Natural killer cell (primary cell): ENCODE measurements around the gene AGPAT1. TPM values are rescaled to one million over a fixed set of nuclear protein-coding genes. Genes with fewer than 3 reads are reported as not detected.
"Not testable (repeated sequence)": the region's sequence is repeated elsewhere in the genome, so short reads cannot be mapped to it uniquely, and the experiment has no call there.

Experiments used
- ATAC-seq, 3 donors: fragments of 150-1000 bp in 2 of 3; fragments of 200-7000 bp in 1 of 3; cut with Tn5 transposase; 1 replicate in 1 of 3; 2 replicates in 2 of 3; pipeline ENCODE4 v1.10.0; 2021; ENCODE audit warnings: mild to moderate bottlenecking in 2 of 3, moderate library complexity in 2 of 3
- DNase-seq, 2 donors: peaks; one replicate each; pipeline versions ENCODE4 v3.0.0 to v3.0.0-alpha.2; 2013 to 2021; ENCODE audit warnings: mixed read lengths in 1 of 2
- H3K27ac ChIP-seq: one replicate; pipeline ENCODE4 v1.5.1; 2013; ENCODE audit warnings: mild to moderate bottlenecking, low read length
- H3K27me3 ChIP-seq: one replicate; pipeline ENCODE4 v1.6.1; 2013; ENCODE audit warnings: low read length; ENCODE audit not compliant: control insufficient read depth, insufficient read depth
- H3K36me3 ChIP-seq: one replicate; pipeline ENCODE4 v1.6.1; 2013; ENCODE audit warnings: low read length; ENCODE audit not compliant: control insufficient read depth, insufficient read depth
- H3K4me1 ChIP-seq: one replicate; pipeline ENCODE4 v1.6.1; 2013; ENCODE audit warnings: low read length; ENCODE audit not compliant: control insufficient read depth, insufficient read depth
- H3K4me3 ChIP-seq: one replicate; pipeline ENCODE4 v1.5.1; 2013; ENCODE audit warnings: low read length
- H3K9me3 ChIP-seq: one replicate; pipeline ENCODE4 v1.6.1; 2013; ENCODE audit warnings: low read length; ENCODE audit not compliant: control insufficient read depth, insufficient read depth
- H3K27ac Mint-ChIP-seq, 2 donors: one replicate each; pipeline ENCODE4 v1.8.0; 2022; ENCODE audit warnings: mild to moderate bottlenecking in 2 of 2, mixed read lengths in 2 of 2, moderate library complexity in 1 of 2
- H3K27me3 Mint-ChIP-seq, 2 donors: one replicate each; pipeline ENCODE4 v1.8.0; 2022; ENCODE audit warnings: low read depth in 2 of 2, mixed read lengths in 2 of 2
- H3K36me3 Mint-ChIP-seq: one replicate; pipeline ENCODE4 v1.8.0; 2022; ENCODE audit warnings: mixed read lengths
- H3K4me1 Mint-ChIP-seq, 2 donors: one replicate each; pipeline ENCODE4 v1.8.0; 2022; ENCODE audit warnings: mixed read lengths in 2 of 2
- H3K4me3 Mint-ChIP-seq: one replicate; pipeline ENCODE4 v1.8.0; 2022; ENCODE audit warnings: mild to moderate bottlenecking, moderate library complexity, mixed read lengths
- H3K9me3 Mint-ChIP-seq, 2 donors: one replicate each; pipeline ENCODE4 v1.8.0; 2022; ENCODE audit warnings: mixed read lengths in 2 of 2
- WGBS: methylation state at CpG from one replicate; pipeline ENCODE4 v1.1.7; 2013; ENCODE audit warnings: missing lambda C conversion rate; ENCODE audit not compliant: insufficient coverage; 5-methylcytosine and 5-hydroxymethylcytosine counted together
- intact Hi-C: fragments of 100-400 bp; cut with micrococcal nuclease; formaldehyde crosslinking; loops from one replicate; pipeline ENCODE4 v1.14.2; 2022
- total RNA-seq, 4 donors: library from RNA; stranded (reverse); fragments of 120-200 nt in 1 of 4; gene quantifications; one replicate each; pipeline versions ENCODE4 v1.2.3 to v1.2.4, GENCODE V29; 2013 to 2022
- TF ChIP-seq, protein P1 (sequence below): fragments of 200-600 bp; IDR thresholded peaks from one replicate; pipeline ENCODE4 v1.8.0; 2022; ENCODE audit warnings: antibody characterized with exemption

AGPAT1 gene
- total RNA-seq, 3 donors from 2014 or later (not counting 1 experiment from before 2014, with no cell fraction given) = 29.5 to 31.9 (median 31.2) TPM

DNA sequence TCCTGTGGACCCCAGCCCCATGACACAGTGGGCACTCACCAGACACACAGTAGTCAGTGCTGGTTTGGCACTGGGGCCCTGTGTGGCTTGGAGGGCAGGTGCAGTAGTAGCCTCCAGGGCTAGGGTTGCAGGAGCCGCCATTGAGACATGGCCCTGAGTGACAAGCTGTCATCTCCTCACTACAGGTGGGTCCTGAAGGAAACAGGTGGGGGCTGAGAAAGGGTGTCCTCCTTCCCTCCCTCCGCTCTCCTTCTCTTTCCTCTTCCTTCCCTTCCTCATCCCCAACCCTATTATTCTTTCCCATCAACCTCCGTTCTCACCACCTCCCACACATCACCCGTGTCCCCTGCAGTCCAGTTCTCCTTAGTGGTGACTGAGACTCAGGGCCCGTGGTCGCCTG lies 37.8 kb upstream of the AGPAT1 start:
- 89% methylated on average over 6 of the region's 6 CpGs for WGBS
- no peak overlapping the region for H3K4me3 Mint-ChIP-seq
- DNase-seq = no peak
- H3K27ac Mint-ChIP-seq = no peak overlapping the region
- H3K9me3 Mint-ChIP-seq = no peaks in the 10 kb centered on the region
- intact Hi-C loops = no loop called here
- Histone ChIP-seq H3K9me3 (no peaks in the 10 kb centered on the region), H3K36me3 (no peaks in the 10 kb centered on the region), H3K4me3 (no peak overlapping the region), H3K4me1 (no peaks in the 10 kb centered on the region), H3K27ac (no peak overlapping the region), H3K27me3 (no peaks in the 10 kb centered on the region)
- no peaks in the 10 kb centered on the region for H3K36me3 Mint-ChIP-seq
- no peak for ATAC-seq
- TF ChIP-seq, protein P1, sequence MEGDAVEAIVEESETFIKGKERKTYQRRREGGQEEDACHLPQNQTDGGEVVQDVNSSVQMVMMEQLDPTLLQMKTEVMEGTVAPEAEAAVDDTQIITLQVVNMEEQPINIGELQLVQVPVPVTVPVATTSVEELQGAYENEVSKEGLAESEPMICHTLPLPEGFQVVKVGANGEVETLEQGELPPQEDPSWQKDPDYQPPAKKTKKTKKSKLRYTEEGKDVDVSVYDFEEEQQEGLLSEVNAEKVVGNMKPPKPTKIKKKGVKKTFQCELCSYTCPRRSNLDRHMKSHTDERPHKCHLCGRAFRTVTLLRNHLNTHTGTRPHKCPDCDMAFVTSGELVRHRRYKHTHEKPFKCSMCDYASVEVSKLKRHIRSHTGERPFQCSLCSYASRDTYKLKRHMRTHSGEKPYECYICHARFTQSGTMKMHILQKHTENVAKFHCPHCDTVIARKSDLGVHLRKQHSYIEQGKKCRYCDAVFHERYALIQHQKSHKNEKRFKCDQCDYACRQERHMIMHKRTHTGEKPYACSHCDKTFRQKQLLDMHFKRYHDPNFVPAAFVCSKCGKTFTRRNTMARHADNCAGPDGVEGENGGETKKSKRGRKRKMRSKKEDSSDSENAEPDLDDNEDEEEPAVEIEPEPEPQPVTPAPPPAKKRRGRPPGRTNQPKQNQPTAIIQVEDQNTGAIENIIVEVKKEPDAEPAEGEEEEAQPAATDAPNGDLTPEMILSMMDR = no peak
- H3K4me1 Mint-ChIP-seq = no peaks in the 10 kb centered on the region
- no peaks in the 10 kb centered on the region for H3K27me3 Mint-ChIP-seq

DNA sequence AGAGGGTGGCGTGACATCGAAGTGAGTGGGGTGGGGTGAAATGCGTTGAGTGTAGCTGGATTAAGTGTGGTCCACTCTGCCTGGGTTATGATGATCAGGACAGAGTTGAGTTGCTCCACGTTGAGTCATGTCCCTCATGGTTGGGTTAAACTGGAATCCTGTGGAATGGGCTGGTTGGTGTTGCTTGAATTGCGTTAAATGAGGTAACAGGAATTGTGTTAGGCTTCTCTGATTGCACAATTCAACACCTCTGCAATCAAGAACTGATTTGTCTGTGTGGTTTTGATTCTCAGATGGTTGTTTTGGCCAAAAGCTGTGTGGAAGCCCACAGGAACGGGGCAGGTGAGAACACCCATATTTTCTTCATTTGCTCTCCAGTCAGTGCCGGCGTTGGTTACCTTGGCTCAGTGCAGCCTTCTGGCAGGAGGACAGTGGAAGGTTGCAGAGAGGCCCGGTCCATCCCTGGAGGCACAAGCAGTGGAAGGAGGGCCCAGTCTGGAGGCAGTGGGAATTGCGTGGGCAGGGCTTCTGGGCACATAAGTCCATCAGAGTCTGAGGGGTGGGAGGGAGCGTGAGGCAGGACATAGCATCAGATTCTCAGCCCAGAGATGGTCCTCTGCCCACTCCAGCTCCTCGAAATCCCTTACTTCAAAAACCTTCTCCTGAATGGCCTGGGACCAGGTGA lies 36.3 kb upstream of the AGPAT1 start:
- no peaks in the 10 kb centered on the region for H3K9me3 Mint-ChIP-seq
- 85% methylated on average over 12 of the region's 12 CpGs for WGBS
- Histone ChIP-seq H3K4me1 (no peaks in the 10 kb centered on the region), H3K36me3 (no peaks in the 10 kb centered on the region), H3K27ac (no peak overlapping the region), H3K9me3 (no peaks in the 10 kb centered on the region), H3K27me3 (no peaks in the 10 kb centered on the region), H3K4me3 (no peak overlapping the region)
- no peak for ATAC-seq
- H3K4me3 Mint-ChIP-seq = no peak overlapping the region
- DNase-seq = no peak
- intact Hi-C loops = no loop called here
- no peak overlapping the region for H3K27ac Mint-ChIP-seq
- TF ChIP-seq, protein P1 = no peak
- H3K4me1 Mint-ChIP-seq = no peaks in the 10 kb centered on the region
- no peaks in the 10 kb centered on the region for H3K27me3 Mint-ChIP-seq
- no peaks in the 10 kb centered on the region for H3K36me3 Mint-ChIP-seq

DNA sequence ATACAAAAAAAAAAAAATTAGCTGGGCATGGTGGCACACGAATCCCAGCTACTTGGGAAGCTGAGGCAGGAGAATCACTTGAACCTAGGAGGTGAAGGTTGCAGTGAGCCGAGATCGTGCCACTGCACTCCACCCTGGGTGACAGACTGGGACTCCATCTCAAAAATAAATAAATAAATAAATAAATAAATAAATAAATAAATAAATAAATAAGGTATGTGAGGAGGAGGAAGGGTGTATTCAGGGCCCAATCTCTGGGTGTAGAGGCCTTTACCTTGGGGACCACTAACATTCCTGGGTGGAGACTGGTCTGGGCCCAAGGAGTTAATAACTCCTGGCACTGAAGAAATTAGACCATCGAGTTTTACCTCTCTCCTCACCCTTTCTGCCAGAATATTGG lies 35.5 kb upstream of the AGPAT1 start:
- H3K4me1 ChIP-seq, DNase-seq, H3K27ac Mint-ChIP-seq, intact Hi-C loops, H3K27me3 Mint-ChIP-seq, H3K4me3 ChIP-seq, H3K36me3 Mint-ChIP-seq, H3K27ac ChIP-seq, H3K9me3 Mint-ChIP-seq, H3K9me3 ChIP-seq, H3K36me3 ChIP-seq, H3K27me3 ChIP-seq, H3K4me1 Mint-ChIP-seq, H3K4me3 Mint-ChIP-seq, ATAC-seq: not testable (repeated sequence)
- WGBS = 78% methylated on average over 4 of the region's 4 CpGs

DNA sequence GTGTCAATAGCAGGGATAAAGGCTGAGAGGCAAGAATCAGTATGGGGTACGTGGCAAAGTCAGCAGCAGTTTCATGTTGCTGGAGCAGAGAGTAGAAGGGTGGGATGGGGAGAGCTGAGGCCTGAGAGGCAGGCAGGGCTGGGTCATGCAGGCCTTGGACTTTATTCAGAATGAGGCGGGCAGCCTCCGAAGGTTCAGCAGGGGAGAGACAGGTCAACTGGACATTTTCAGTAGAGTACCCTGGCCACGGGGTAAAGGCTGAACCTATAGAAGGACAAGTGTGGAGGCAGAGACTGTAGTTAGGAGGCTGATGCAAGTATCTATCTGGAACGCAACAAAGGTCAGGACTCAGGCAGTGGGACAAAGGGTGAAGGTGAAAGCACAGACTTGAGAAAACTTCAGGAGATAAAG lies 34.3 kb upstream of the AGPAT1 start:
- no peak overlapping the region for H3K4me3 Mint-ChIP-seq
- no peak overlapping the region for H3K27ac ChIP-seq
- intact Hi-C loops = no loop called here
- H3K27me3 Mint-ChIP-seq = peaks cover 0 to 7% of the 10 kb centered on the region in 2 donors
- no peaks in the 10 kb centered on the region for H3K9me3 Mint-ChIP-seq
- no peaks in the 10 kb centered on the region for H3K4me1 Mint-ChIP-seq
- 87% methylated on average over 5 of the region's 5 CpGs for WGBS
- ATAC-seq (no peak), DNase-seq (no peak)
- no peaks in the 10 kb centered on the region for H3K4me1 ChIP-seq
- TF ChIP-seq, protein P1 = no peak
- no peaks in the 10 kb centered on the region for H3K27me3 ChIP-seq
- H3K27ac Mint-ChIP-seq = no peak overlapping the region
- no peaks in the 10 kb centered on the region for H3K36me3 Mint-ChIP-seq
- no peak overlapping the region for H3K4me3 ChIP-seq
- no peaks in the 10 kb centered on the region for H3K36me3 ChIP-seq
- no peaks in the 10 kb centered on the region for H3K9me3 ChIP-seq
